HT1080 (cell line): ENCODE measurements around the gene ZSCAN12. TPM values are rescaled to one million over a fixed set of nuclear protein-coding genes. Genes with fewer than 3 reads are reported as not detected.

Experiments
- DNase-seq: peaks from one replicate; pipeline ENCODE4 v3.0.0-alpha.2; 2015; ENCODE audit warnings: low read depth
- small RNA-seq: library from RNA; depleted of rRNA; stranded (forward); fragments of <200 nt; gene quantifications from one replicate; pipeline ENCODE3, GENCODE V24; 2014
- total RNA-seq: library from RNA; depleted of rRNA; stranded (reverse); fragments of >200 nt; shearing (Covaris generic); gene quantifications from 2 replicates; pipeline ENCODE4 v1.2.3, GENCODE V29; 2014; rRNA removed

ZSCAN12 gene
- total RNA-seq, 1 experiment from 2014 or later, result 3.8 TPM

DNA sequence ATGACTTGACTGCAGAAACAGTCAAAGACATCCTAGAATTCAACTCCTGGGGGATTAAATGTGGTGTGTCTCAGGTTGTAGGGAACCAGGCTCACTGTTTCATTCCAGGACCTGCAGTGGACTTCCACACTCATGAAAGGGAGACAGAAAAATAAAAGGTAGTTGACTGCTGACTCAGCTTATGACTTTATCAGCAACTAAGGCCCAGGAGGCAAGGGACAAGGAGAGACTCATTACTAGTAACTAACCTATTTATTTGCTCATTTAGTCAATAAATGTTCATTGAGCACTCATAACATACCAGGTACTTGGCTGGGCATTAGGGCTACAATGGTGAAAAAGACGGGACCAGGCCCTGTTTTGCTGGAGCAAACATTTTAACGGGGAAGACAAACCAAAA is 66.5 kb downstream of the ZSCAN12 start:
- no peak for DNase-seq

DNA sequence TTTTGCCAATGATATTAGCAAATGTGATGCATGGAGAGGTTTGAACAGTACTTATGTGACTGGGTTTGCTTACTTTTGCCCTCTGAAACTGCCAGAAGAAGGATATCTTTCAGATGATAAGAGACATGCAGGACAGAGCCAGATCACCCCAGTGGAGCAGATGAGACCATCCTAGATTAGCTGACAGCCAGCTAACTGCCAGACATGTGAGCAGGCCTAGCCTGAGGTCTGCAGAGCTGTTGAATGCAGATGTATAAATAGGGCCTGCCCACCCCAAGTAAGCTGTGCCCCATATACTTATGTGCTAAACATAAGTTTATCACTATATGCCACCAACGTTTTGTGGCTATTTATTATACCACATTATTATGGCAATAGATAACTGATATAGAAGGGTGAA is 69.5 kb downstream of the ZSCAN12 start:
- no peak for DNase-seq

Small RNA genes within 50 kb of the gene (small RNA-seq; reads per million reads assigned to genes)
- not detected for gene RNU2-45P

Other genes starting within 250 kb of the ZSCAN12 start
- 6.5 and 10.7 TPM in 2 replicates for gene ZSCAN9, start 174.5 kb downstream of the ZSCAN12 start, total RNA-seq
- 3.2 and 4.8 TPM in 2 replicates for gene ZKSCAN4, start 147.5 kb downstream of the ZSCAN12 start, total RNA-seq
- gene NKAPL, start 140.4 kb downstream of the ZSCAN12 start, total RNA-seq, result not detected in 2 replicates
- gene ZSCAN26, start 132.6 kb downstream of the ZSCAN12 start, total RNA-seq, result 11.1 and 14.5 TPM in 2 replicates
- 6.1 and 6.2 TPM in 2 replicates for gene PGBD1, start 118.2 kb downstream of the ZSCAN12 start, total RNA-seq
- 4.3 and 7.3 TPM in 2 replicates for gene ZSCAN31, start 63.6 kb downstream of the ZSCAN12 start, total RNA-seq
- 2.9 and 3.4 TPM in 2 replicates for gene ZKSCAN3, start 49.8 kb downstream of the ZSCAN12 start, total RNA-seq
- 0.43 and 0.84 TPM in 2 replicates for gene ZSCAN23, start 43.7 kb upstream of the ZSCAN12 start, total RNA-seq
- not detected in 2 replicates for gene GPX6, start 116.0 kb upstream of the ZSCAN12 start, total RNA-seq
- not detected in 2 replicates for gene GPX5, start 126.1 kb upstream of the ZSCAN12 start, total RNA-seq